ENCODE measurements around the gene LRRK2.

DNA sequence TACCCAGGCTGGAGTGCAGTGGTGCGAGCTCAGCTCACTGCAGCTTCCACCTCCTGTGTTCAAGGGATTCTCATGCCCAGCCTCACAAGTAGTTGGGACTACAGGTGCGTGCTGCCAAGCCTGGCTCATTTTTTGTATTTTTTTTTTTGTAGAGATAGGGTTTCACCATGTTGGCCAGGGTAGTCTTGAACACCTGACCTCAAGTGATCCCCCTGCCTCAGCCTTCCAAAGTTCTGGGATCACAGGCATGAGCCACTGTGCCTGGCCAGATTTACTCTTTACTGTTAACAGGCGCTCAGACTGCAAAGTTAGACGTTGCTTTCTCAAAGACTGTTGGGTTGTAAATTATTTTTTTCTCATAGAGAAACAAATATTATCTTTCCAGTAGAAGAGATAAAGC lies 46.1 kb upstream of the LRRK2 start:
- no peak for TF ChIP-seq JUNB (IDR thresholded peaks at IDR 0.05; ENCODE audit: unreplicated experiment)
- TF ChIP-seq CTCF (conservative IDR thresholded peaks at IDR 0.05; ENCODE audit: low read depth in 2 of 2): no peak
- TF ChIP-seq ZNF331 (CRISPR knock-in tag; IDR thresholded peaks at IDR 0.05; ENCODE audit: low read depth): no peak
- no peak for TF ChIP-seq POLR2AphosphoS5 (IDR thresholded peaks at IDR 0.05; ENCODE audit: low read depth)
- no peak for TF ChIP-seq EZH2 (IDR thresholded peaks at IDR 0.05; ENCODE audit: low read depth, unreplicated experiment)
- no peak for TF ChIP-seq CREB1 (CRISPR knock-in tag; IDR thresholded peaks at IDR 0.05; ENCODE audit: low read depth)
- TF ChIP-seq, protein P1, sequence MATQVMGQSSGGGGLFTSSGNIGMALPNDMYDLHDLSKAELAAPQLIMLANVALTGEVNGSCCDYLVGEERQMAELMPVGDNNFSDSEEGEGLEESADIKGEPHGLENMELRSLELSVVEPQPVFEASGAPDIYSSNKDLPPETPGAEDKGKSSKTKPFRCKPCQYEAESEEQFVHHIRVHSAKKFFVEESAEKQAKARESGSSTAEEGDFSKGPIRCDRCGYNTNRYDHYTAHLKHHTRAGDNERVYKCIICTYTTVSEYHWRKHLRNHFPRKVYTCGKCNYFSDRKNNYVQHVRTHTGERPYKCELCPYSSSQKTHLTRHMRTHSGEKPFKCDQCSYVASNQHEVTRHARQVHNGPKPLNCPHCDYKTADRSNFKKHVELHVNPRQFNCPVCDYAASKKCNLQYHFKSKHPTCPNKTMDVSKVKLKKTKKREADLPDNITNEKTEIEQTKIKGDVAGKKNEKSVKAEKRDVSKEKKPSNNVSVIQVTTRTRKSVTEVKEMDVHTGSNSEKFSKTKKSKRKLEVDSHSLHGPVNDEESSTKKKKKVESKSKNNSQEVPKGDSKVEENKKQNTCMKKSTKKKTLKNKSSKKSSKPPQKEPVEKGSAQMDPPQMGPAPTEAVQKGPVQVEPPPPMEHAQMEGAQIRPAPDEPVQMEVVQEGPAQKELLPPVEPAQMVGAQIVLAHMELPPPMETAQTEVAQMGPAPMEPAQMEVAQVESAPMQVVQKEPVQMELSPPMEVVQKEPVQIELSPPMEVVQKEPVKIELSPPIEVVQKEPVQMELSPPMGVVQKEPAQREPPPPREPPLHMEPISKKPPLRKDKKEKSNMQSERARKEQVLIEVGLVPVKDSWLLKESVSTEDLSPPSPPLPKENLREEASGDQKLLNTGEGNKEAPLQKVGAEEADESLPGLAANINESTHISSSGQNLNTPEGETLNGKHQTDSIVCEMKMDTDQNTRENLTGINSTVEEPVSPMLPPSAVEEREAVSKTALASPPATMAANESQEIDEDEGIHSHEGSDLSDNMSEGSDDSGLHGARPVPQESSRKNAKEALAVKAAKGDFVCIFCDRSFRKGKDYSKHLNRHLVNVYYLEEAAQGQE (IDR thresholded peaks at IDR 0.05; ENCODE audit: unreplicated experiment): no peak
- TF ChIP-seq NANOG (IDR thresholded peaks at IDR 0.05; ENCODE audit: borderline replicate concordance): no peak
- no peak for TF ChIP-seq EZH2phosphoT487 (IDR thresholded peaks at IDR 0.05; ENCODE audit: unreplicated experiment)

All from GM23338 (cell line).